Calu3 (cell line): ENCODE measurements around the gene GOLGA3. TPM values are rescaled to one million over a fixed set of nuclear protein-coding genes. Genes with fewer than 3 reads are reported as not detected.
"Not testable (repeated sequence)": the region's sequence is repeated elsewhere in the genome, so short reads cannot be mapped to it uniquely, and the experiment has no call there.

ENCODE experiments used
- BruUV-seq: library from RNA; stranded (reverse); fragments of 400-500 nt; replicated peaks from 2 replicates; lab custom pipeline; 2021; lab: Mats Ljungman, UMichigan
- CTCF ChIA-PET: fragments of 300-600 bp; sonication (Branson Sonifier 250); formaldehyde crosslinking; loops from one replicate; lab custom pipeline; 2022; ENCODE audit warnings: antibody characterized with exemption; lab: Charles Lee
- DNase-seq: peaks from one replicate; pipeline ENCODE4 v3.0.0; 2022
- H3K27ac Mint-ChIP-seq: one replicate; pipeline ENCODE4 v1.8.0; 2022; ENCODE audit warnings: mixed read lengths; ENCODE audit not compliant: unreplicated experiment
- H3K27me3 Mint-ChIP-seq: one replicate; pipeline ENCODE4 v1.8.0; 2022; ENCODE audit warnings: mixed read lengths; ENCODE audit not compliant: unreplicated experiment
- H3K36me3 Mint-ChIP-seq: one replicate; pipeline ENCODE4 v1.8.0; 2022; ENCODE audit warnings: mild to moderate bottlenecking, moderate library complexity, mixed read lengths; ENCODE audit not compliant: insufficient read depth, unreplicated experiment
- H3K4me1 Mint-ChIP-seq: one replicate; pipeline ENCODE4 v1.8.0; 2022; ENCODE audit warnings: mild to moderate bottlenecking, low read depth, mixed read lengths; ENCODE audit not compliant: unreplicated experiment
- H3K4me3 Mint-ChIP-seq: one replicate; pipeline ENCODE4 v1.8.0; 2022; ENCODE audit warnings: mild to moderate bottlenecking, low read depth, moderate library complexity, mixed read lengths; ENCODE audit not compliant: unreplicated experiment
- H3K9me3 Mint-ChIP-seq: one replicate; pipeline ENCODE4 v1.8.0; 2022; ENCODE audit warnings: low read depth, mixed read lengths; ENCODE audit not compliant: unreplicated experiment
- CTCF ChIP-seq: fragments of 200-600 bp; IDR thresholded peaks from one replicate; pipeline ENCODE4 v1.8.0; 2022; ENCODE audit warnings: antibody characterized with exemption; ENCODE audit not compliant: unreplicated experiment
- intact Hi-C: fragments of 100-400 bp; cut with micrococcal nuclease; formaldehyde crosslinking; loops from one replicate; pipeline ENCODE4 v1.10.0; 2022; ENCODE audit not compliant: unreplicated experiment
- total RNA-seq: library from RNA; stranded (reverse); gene quantifications from 2 replicates; pipeline ENCODE4 v1.2.3, GENCODE V29; 2022

GOLGA3 gene
- total RNA-seq, 1 experiment from 2014 or later = 116 TPM

- no peaks in the 10 kb centered on the region for H3K4me1 Mint-ChIP-seq
- no peak overlapping the region for H3K27ac Mint-ChIP-seq
- H3K9me3 Mint-ChIP-seq = peaks cover 2% of the 10 kb centered on the region
- DNase-seq = no peak
- H3K27me3 Mint-ChIP-seq = no peaks in the 10 kb centered on the region
- H3K4me3 Mint-ChIP-seq = no peak overlapping the region
- CTCF ChIA-PET = no interaction called here
- no TSS peak for BruUV-seq
- intact Hi-C loops = no loop called here
- TF ChIP-seq CTCF = no peak
- H3K36me3 Mint-ChIP-seq = peaks cover 27% of the 10 kb centered on the region
Observed at GRCh38 chr12:132861558-132861957, 32.9 kb upstream of the GOLGA3 start.

GRCh38 chr12:132858718-132859266, 30.1 kb upstream of the GOLGA3 start:
- H3K4me1 Mint-ChIP-seq = no peaks in the 10 kb centered on the region
- no peak for DNase-seq
- no peak for TF ChIP-seq CTCF
- no TSS peak for BruUV-seq
- H3K27me3 Mint-ChIP-seq = no peaks in the 10 kb centered on the region
- H3K36me3 Mint-ChIP-seq = peaks cover 55% of the 10 kb centered on the region
- intact Hi-C loops = no loop called here
- H3K27ac Mint-ChIP-seq = no peak overlapping the region
- no peaks in the 10 kb centered on the region for H3K9me3 Mint-ChIP-seq
- no peak overlapping the region for H3K4me3 Mint-ChIP-seq
- CTCF ChIA-PET = no interaction called here

- peaks cover 70% of the 10 kb centered on the region for H3K36me3 Mint-ChIP-seq
- H3K27me3 Mint-ChIP-seq, H3K27ac Mint-ChIP-seq, intact Hi-C loops, H3K9me3 Mint-ChIP-seq, CTCF ChIA-PET, BruUV-seq, DNase-seq, H3K4me1 Mint-ChIP-seq, H3K4me3 Mint-ChIP-seq: not testable (repeated sequence)
Observed at GRCh38 chr12:132857019-132857418, 28.4 kb upstream of the GOLGA3 start.

- Mint-ChIP-seq H3K9me3 (no peaks in the 10 kb centered on the region), H3K27me3 (no peaks in the 10 kb centered on the region), H3K4me1 (no peaks in the 10 kb centered on the region), H3K27ac (no peak overlapping the region), H3K4me3 (no peak overlapping the region), H3K36me3 (peaks cover 74% of the 10 kb centered on the region)
- CTCF ChIA-PET = no interaction called here
- intact Hi-C loops = no loop called here
- TF ChIP-seq CTCF = no peak
- no TSS peak for BruUV-seq
- no peak for DNase-seq
Observed at GRCh38 chr12:132856581-132856980, 27.9 kb upstream of the GOLGA3 start.

- BruUV-seq, H3K4me3 Mint-ChIP-seq, intact Hi-C loops, H3K9me3 Mint-ChIP-seq, H3K4me1 Mint-ChIP-seq, DNase-seq, H3K27ac Mint-ChIP-seq, CTCF ChIA-PET, H3K27me3 Mint-ChIP-seq: not testable (repeated sequence)
- H3K36me3 Mint-ChIP-seq = peaks cover 83% of the 10 kb centered on the region
Observed at GRCh38 chr12:132855211-132855610, 26.5 kb upstream of the GOLGA3 start.
